ENCODE data around the gene INPP5A.

The INPP5A gene

DNA sequence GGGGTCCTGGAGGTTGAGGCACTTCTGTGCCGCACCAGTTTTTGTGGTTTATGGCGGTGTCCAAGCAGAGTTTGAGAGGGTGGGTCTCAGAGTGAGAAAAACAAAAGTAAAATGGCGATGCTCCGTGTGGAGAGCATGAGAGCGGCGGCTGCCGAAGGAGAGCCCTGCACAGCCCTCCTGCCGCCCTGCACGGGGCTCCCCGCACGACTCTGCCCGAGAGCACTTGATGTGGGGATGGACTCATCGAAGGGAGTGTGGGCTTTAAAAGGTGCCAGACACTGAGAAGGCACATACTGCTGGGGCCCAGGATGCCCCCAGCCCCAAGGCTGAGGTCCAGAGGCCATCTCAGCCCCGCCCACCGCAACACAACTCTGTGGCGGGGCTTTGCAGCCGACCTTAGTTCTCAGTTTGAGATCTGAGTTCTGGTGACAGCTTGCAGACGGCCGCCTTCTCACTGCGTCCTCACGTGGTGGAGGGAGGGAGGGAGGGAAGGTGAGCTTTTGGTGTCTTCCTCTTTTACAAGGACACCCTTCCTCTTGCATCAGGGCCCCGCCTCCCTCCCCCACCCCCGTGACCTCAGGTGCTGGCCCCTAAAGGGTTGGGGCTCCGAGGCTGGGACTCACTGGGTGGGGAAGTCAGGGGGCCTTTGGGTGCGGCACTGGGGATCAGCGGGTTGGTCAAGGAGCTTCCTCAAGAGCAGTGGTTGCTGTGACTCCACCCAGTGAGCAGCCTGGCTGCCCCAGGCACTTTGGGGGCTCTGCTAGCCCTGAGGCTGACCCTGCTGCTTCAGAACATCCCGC lies 179.3 kb downstream of the INPP5A start:
- Mint-ChIP-seq H3K36me3 (ENCODE audit: low read depth) (peaks cover 15% of the 10 kb centered on the region), H3K4me1 (peaks cover 5% of the 10 kb centered on the region), H3K9me3 (peaks cover 2% of the 10 kb centered on the region), H3K27ac (no peak overlapping the region), H3K4me3 (no peak overlapping the region), H3K27me3 (ENCODE audit: low read depth) (peaks cover 22% of the 10 kb centered on the region)
- TF ChIP-seq, protein P1, sequence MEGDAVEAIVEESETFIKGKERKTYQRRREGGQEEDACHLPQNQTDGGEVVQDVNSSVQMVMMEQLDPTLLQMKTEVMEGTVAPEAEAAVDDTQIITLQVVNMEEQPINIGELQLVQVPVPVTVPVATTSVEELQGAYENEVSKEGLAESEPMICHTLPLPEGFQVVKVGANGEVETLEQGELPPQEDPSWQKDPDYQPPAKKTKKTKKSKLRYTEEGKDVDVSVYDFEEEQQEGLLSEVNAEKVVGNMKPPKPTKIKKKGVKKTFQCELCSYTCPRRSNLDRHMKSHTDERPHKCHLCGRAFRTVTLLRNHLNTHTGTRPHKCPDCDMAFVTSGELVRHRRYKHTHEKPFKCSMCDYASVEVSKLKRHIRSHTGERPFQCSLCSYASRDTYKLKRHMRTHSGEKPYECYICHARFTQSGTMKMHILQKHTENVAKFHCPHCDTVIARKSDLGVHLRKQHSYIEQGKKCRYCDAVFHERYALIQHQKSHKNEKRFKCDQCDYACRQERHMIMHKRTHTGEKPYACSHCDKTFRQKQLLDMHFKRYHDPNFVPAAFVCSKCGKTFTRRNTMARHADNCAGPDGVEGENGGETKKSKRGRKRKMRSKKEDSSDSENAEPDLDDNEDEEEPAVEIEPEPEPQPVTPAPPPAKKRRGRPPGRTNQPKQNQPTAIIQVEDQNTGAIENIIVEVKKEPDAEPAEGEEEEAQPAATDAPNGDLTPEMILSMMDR (IDR thresholded peaks at IDR 0.05; ENCODE audit: unreplicated experiment in 3 of 3), result no peak

DNA sequence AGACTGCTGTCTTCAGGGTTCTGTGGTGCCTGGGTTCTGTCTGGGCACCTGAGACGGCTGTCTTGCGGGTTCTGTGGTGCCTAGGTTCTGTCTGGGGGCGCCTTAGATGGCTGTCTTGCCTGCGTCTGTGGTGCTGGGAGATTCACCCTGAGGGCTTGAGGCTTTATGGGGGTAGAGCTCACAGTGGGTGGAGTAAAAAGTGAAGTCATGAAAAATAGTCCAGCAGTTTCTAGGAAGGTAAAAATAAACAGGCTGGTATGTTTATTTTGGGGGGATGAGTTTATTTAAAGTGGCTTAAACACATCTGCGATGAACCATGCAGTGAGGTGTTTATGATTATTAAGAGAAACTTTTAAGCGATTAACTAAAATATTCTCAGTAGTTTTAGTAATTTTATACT lies 184.1 kb downstream of the INPP5A start:
- Mint-ChIP-seq H3K4me1 (peaks cover 26% of the 10 kb centered on the region), H3K36me3 (ENCODE audit: low read depth) (peaks cover 18% of the 10 kb centered on the region), H3K4me3 (peak overlapping the region; percentile 19 to 27 (median 19)), H3K27me3 (ENCODE audit: low read depth) (peaks cover 11% of the 10 kb centered on the region), H3K27ac (peak overlapping the region; percentile 80 to 93 (median 84)), H3K9me3 (no peaks in the 10 kb centered on the region)
- TF ChIP-seq, protein P1 (IDR thresholded peaks at IDR 0.05; ENCODE audit: unreplicated experiment in 3 of 3), result no peak

DNA sequence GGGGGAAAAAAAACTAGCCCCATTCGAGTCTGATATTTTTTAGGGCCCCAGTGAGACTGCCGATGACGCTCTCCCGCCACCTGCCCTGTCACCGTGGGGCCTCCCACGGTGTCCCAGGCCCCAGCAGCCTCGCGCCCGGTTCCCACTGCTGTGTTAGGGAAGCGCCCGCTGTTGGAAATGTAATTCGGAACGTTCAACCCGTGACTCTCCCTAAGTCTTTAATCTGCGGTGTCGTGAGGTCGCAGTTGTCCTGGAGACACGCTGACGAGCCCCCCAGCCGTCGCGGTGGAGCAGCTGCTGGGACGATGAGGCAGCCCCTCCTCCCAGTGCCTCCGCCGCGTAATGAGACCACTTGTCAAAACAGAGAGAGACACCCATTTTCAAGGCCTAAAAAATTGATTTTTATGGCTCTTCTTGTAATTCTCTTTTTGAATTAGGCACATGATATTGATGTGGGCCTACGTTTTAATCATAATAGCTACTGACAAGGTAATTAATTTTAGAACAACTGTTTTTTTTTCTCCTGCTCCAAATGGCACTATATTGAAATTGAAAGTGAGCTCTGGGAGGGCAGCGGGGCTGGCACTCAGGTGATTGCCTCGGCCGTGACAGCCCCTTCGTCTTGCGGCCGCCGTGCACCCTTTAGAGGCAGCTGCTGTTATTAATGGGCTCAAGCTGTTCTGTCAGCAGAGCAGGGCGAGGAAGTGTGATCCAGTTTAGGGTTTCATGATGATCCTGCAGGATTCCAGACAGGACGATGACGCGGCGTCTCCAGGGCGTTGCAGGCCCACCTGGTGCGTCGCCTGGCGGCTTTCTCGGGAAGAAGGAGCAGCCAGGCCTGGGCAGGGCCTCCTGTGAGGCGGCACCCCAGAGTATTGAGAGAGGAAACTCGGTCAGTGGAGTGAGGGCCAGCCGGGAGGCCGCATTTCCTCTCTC lies 185.1 kb downstream of the INPP5A start:
- TF ChIP-seq, protein P1 (IDR thresholded peaks at IDR 0.05; ENCODE audit: unreplicated experiment in 3 of 3), result no peak
- Mint-ChIP-seq H3K9me3 (no peaks in the 10 kb centered on the region), H3K36me3 (ENCODE audit: low read depth) (peaks cover 22% of the 10 kb centered on the region), H3K4me1 (peaks cover 26% of the 10 kb centered on the region), H3K4me3 (peak overlapping the region; percentile 33 to 67 (median 53)), H3K27ac (peak overlapping the region; percentile 80 to 93 (median 84)), H3K27me3 (ENCODE audit: low read depth) (peaks cover 11% of the 10 kb centered on the region)

DNA sequence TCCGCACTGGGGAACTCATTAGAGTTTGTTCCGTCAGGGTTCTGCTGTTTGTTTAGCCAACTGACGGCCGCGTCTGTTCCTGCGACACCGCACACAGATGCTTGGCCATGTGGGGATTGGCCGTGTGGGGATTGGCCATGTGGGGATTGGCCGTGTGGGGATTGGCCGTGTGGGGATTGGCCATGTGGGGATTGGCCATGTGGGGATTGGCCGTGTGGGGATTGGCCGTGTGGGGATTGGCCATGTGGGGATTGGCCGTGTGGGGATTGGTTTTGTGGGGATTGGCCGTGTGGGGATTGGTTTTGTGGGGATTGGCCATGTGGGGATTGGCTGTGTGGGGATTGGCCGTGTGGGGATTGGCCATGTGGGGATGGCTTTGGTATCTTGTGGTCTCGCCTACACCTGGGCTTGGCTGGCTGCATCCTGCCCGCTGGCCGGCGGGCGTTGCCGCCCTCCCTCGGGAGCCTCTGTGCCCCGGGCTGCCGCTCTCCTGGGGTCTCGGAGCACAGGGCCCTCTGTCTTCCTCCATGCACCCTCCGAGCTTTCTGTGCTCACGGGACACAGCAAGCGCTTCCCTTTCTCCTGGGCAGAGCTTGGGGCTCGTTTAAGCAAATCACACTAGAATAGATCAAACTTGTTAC lies 185.9 kb downstream of the INPP5A start:
- peaks cover 22% of the 10 kb centered on the region for H3K36me3 Mint-ChIP-seq (ENCODE audit: low read depth)
- H3K4me1 Mint-ChIP-seq, result peaks cover 26% of the 10 kb centered on the region
- no peaks in the 10 kb centered on the region for H3K9me3 Mint-ChIP-seq
- peak overlapping the region; percentile 80 to 93 (median 84) for H3K27ac Mint-ChIP-seq
- peaks cover 11% of the 10 kb centered on the region for H3K27me3 Mint-ChIP-seq (ENCODE audit: low read depth)
- TF ChIP-seq, protein P1 (IDR thresholded peaks at IDR 0.05; ENCODE audit: unreplicated experiment in 3 of 3), result no peak
- no peak overlapping the region for H3K4me3 Mint-ChIP-seq

DNA sequence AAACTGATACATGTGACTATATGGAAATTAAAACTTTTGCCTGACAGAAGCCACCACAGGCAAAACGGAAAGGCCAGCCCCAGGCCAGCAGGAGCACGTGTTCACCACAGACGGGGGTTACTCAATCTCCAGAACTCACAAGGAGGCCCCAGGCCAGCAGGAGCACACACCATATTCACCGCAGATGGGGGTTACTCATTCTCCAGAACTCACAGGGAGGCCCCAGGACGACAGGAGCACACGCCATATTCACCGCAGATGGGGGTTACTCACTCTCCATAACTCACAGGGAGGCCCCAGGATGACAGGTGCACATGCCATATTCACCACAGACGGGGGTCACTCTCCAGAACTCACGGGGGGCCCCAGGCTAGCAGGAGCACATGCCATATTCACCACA lies 186.9 kb downstream of the INPP5A start:
- peaks cover 11% of the 10 kb centered on the region for H3K27me3 Mint-ChIP-seq (ENCODE audit: low read depth)
- H3K4me1 Mint-ChIP-seq, result peaks cover 31% of the 10 kb centered on the region

More for the DNA sequence above, 186.9 kb downstream of the INPP5A start:
- Mint-ChIP-seq H3K36me3 (ENCODE audit: low read depth) (peaks cover 22% of the 10 kb centered on the region), H3K9me3 (no peaks in the 10 kb centered on the region), H3K27ac (no peak overlapping the region), H3K4me3 (no peak overlapping the region)
- TF ChIP-seq, protein P1 (IDR thresholded peaks at IDR 0.05; ENCODE audit: unreplicated experiment in 3 of 3), result no peak

Measured in nephron (organoid).